ENCODE data around the gene PLCH1.

- TF ChIP-seq CTCF (IDR thresholded peaks at IDR 0.05; ENCODE audit: insufficient read depth, low read length) = no peak
- no peak for TF ChIP-seq POLR2AphosphoS5 (IDR thresholded peaks at IDR 0.05; ENCODE audit: low read depth)
- TF ChIP-seq GABPA (IDR thresholded peaks at IDR 0.05; ENCODE audit: low read depth) = no peak
Observed at GRCh38 chr3:155640098-155640497, 104.8 kb downstream of the PLCH1 start.

All from HL-60 (cell line).